ENCODE results near the gene ZDHHC19.

ZDHHC19 gene

DNA sequence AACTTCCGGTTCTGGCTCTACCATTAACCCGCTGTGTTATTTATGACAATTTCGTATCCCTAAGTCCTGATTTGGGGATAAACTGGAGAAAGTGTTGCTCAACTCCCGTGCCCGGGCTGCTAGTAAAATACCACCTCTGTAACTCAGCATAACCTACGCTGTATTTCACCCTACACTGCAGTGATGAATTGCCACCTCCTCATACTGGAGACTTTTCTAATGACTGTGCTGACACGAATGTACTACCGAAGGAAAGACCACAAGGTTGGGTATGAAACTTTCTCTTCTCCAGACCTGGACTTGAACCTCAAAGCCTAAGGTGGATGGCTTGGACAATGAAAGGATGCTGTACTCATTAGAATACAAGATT, 21.7 kb upstream of the ZDHHC19 start:
- no peak overlapping the region for H3K4me3 ChIP-seq
- DNase-seq (ENCODE audit: low spot score): no peak
- H3K27ac ChIP-seq: no peak overlapping the region
- TF ChIP-seq, protein P1, sequence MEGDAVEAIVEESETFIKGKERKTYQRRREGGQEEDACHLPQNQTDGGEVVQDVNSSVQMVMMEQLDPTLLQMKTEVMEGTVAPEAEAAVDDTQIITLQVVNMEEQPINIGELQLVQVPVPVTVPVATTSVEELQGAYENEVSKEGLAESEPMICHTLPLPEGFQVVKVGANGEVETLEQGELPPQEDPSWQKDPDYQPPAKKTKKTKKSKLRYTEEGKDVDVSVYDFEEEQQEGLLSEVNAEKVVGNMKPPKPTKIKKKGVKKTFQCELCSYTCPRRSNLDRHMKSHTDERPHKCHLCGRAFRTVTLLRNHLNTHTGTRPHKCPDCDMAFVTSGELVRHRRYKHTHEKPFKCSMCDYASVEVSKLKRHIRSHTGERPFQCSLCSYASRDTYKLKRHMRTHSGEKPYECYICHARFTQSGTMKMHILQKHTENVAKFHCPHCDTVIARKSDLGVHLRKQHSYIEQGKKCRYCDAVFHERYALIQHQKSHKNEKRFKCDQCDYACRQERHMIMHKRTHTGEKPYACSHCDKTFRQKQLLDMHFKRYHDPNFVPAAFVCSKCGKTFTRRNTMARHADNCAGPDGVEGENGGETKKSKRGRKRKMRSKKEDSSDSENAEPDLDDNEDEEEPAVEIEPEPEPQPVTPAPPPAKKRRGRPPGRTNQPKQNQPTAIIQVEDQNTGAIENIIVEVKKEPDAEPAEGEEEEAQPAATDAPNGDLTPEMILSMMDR (IDR thresholded peaks at IDR 0.05): no peak

DNA sequence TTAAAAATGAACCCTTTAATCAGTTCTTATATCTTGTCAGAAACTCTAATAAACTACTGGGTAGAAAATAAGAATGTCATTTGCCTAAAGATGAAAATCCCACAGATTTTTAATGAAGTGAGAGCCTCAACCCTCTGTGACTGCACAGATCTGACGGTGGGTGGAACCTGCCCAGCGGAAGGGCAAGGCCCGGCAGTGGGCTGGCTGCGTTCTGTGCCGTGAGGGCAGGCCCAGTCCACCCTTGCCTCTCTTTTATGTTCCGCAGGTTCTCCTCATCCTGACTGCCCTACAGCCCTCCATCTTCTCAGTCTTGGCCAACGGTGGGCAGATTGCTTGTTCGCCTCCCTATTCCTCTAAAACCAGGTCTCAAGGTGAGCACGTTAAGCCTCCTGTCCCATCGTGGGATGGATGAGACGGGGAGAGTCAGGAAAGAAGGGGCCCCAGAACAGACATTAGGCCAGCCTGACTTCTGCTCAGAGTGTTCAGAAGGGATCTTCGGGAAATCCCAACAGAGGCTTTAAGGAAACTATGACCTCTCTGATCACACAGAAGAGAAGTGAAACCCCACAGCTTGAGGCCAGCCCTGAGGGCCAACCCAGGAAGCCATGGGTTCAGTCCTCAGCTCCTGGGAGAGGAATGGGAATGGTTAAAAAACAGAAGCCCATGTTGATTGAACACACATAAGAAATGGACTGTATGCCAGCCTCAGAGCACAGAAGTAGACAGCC, 21.1 kb upstream of the ZDHHC19 start:
- TF ChIP-seq, protein P1 (IDR thresholded peaks at IDR 0.05): no peak
- Histone ChIP-seq H3K4me3 (no peak overlapping the region), H3K27ac (no peak overlapping the region)
- DNase-seq (ENCODE audit: low spot score): no peak

DNA sequence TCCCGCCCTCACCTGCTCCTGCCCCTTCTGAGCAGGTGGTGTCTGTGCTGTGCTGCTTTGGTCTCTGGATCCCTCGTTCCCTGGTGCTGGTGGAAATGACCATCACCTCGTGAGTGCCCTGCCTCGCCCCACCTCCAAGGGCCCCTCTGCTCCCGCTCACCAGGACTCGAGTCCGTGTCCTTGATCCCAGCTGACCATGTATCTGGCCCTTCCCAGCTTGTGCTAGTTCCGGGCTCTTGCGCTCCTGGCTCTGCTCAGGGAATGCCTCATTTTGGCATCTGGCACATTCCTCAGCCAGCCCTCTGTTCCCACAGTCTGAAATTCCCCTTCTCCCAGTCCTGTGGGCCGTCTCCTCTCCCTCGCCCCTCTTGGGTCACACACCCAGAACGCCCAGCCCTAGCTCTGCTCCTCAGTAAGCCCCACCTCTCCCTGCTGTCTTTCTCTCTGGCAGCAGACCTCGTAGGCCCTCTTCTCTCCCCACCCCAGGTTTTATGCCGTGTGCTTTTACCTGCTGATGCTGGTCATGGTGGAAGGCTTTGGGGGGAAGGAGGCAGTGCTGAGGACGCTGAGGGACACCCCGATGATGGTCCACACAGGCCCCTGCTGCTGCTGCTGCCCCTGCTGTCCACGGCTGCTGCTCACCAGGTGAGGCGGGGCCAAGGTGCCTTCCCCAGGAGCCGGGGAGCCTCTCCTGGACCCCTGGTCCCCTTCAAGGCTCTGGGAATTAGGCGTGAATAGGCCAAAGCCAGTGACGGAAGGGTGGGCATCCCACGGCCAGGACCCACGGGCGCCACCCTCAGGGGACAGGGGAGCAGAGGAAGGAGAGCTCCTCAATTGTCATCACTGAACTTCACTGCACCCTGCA, 16.7 kb upstream of the ZDHHC19 start:
- Histone ChIP-seq H3K27ac (no peak overlapping the region), H3K4me3 (no peak overlapping the region)
- no peak for DNase-seq (ENCODE audit: low spot score)
- TF ChIP-seq, protein P1 (IDR thresholded peaks at IDR 0.05): no peak

DNA sequence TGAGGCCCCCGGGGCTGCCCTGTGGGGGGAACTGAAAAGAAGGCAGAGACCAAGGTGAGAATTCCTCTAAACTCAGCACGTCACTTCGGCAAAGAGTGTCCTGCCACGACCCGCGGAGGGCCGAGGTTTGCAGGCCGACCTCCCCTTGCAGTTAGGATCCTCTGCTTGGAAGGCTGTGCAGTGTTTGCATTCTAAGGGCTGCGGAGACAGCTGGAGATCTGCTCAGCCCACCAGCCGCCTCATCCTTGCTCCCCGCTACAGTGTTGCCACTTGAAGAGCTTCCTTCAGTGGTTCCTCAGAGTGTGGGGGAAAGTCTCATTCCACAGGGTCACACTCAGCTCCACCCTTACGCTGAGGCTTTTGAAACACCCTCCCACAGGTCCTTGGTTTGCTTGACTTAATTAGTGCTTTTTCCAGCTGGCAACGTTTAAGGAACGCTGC, 15.9 kb upstream of the ZDHHC19 start:
- H3K27ac ChIP-seq: no peak overlapping the region
- DNase-seq (ENCODE audit: low spot score): no peak
- H3K4me3 ChIP-seq: no peak overlapping the region
- TF ChIP-seq, protein P1 (IDR thresholded peaks at IDR 0.05): no peak

DNA sequence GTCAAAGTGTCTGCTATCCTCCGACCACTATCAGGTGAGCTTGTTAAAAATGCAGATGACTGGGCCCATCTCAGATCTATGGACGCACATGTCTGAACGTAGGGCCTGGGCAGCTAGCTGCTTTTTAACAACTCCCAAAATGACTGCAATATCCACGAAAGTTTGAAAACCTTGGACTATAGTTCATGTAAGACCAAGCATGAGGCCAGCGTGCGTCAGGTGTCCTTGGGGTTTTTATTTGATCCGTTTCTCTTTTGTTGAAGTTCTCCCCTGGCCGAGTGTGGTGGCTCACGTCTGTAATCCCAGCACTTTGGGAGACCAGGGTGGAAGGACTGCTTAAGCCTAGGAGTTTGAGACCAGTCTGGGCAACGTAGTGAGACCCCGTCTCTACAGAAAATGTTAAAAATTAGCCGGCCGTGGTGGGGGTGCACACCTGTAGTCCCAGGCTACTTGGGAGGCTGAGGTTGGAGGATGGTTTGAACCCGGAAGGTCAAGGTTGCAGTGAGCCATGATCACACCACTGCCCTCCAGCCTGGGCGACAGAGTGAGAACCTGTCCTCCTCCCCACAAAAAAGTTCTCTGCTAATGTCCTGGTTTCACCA, 14.7 kb upstream of the ZDHHC19 start:
- no peak for DNase-seq (ENCODE audit: low spot score)
- Histone ChIP-seq H3K27ac (no peak overlapping the region), H3K4me3 (no peak overlapping the region)
- TF ChIP-seq, protein P1 (IDR thresholded peaks at IDR 0.05): no peak

DNA sequence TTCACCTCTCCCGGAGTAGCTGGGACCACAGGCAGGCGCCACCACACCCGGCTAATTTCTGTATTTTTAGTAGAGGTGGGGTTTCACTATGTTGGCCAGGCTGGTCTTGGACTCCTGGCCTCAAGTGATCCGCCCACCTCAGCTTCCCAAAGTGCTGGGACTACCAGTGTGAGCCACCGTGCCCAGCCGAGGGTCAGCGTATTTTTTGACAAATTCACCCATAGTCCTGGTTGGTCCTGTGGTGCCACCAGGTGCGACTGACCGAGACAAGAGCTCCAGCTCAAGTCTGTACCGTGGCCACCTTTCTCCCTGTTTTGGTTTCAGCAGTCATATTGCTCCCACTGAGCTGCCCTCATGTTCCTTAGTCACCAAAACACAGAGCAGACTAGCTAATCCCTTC, 13.9 kb upstream of the ZDHHC19 start:
- H3K4me3 ChIP-seq: no peak overlapping the region
- DNase-seq (ENCODE audit: low spot score): no peak

More for the DNA sequence above, 13.9 kb upstream of the ZDHHC19 start:
- no peak overlapping the region for H3K27ac ChIP-seq
- TF ChIP-seq, protein P1 (IDR thresholded peaks at IDR 0.05): no peak
